GM12878 (cell line): Measurements from ENCODE around the gene KRT34.

Experiments
- BRCA1 ChIP-seq: IDR thresholded peaks from 2 replicates; pipeline ENCODE4 v1.6.1; 2011; ENCODE audit warnings: low read depth, low read length, improper control_type of control experiment
- CTCF ChIP-seq, 3 experiments: IDR thresholded peaks in 2 of 3; conservative IDR thresholded peaks in 1 of 3; 2 replicates each; pipeline ENCODE4 v1.5.1; 2011; ENCODE audit warnings: low read depth in 3 of 3, low read length in 3 of 3, mild to moderate bottlenecking in 3 of 3, control low read depth in 2 of 3, moderate library complexity in 2 of 3, inconsistent platforms in 1 of 3, mixed read lengths in 1 of 3; ENCODE audit not compliant: control insufficient read depth in 2 of 3, insufficient read depth in 1 of 3; ENCODE audit errors: extremely low read depth in 1 of 3
- EP300 ChIP-seq, 2 experiments: fragments of 150-350 bp in 1 of 2; IDR thresholded peaks; 2 replicates each; pipeline ENCODE4 v1.6.1; 2011 to 2012; ENCODE audit warnings: low read depth in 2 of 2, low read length in 2 of 2, borderline replicate concordance in 1 of 2, improper control_type of control experiment in 1 of 2, inconsistent platforms in 1 of 2; ENCODE audit not compliant: control insufficient read depth in 1 of 2
- ESRRA ChIP-seq: IDR thresholded peaks from 2 replicates; pipeline ENCODE4 v1.6.1; 2012; ENCODE audit warnings: mild to moderate bottlenecking, low read length, improper control_type of control experiment
- GABPA ChIP-seq: IDR thresholded peaks from 2 replicates; pipeline ENCODE4 v1.6.1; 2014; ENCODE audit warnings: antibody characterized with exemption, low read depth, mild to moderate bottlenecking, inconsistent platforms
- MTA3 ChIP-seq: IDR thresholded peaks from 2 replicates; pipeline ENCODE4 v1.6.1; 2012; ENCODE audit warnings: low read length, inconsistent platforms, borderline replicate concordance
- MXI1 ChIP-seq: fragments of 150-350 bp; IDR thresholded peaks from 2 replicates; pipeline ENCODE4 v1.6.1; 2011; ENCODE audit warnings: low read depth, mild to moderate bottlenecking, inconsistent platforms, low read length, improper control_type of control experiment
- NFIC ChIP-seq: IDR thresholded peaks from 2 replicates; pipeline ENCODE4 v1.6.1; 2012; ENCODE audit warnings: low read depth, mild to moderate bottlenecking, inconsistent platforms, low read length, moderate library complexity
- USF2 ChIP-seq: IDR thresholded peaks from 2 replicates; pipeline ENCODE4 v1.6.1; 2011; ENCODE audit warnings: low read depth, low read length, improper control_type of control experiment, borderline replicate concordance
- YY1 ChIP-seq: IDR thresholded peaks from 2 replicates; pipeline ENCODE4 v1.6.1; 2011; ENCODE audit warnings: low read depth, mild to moderate bottlenecking, low read length

GRCh38 chr17:41382394-41382793 lies 288 bp upstream of the KRT34 start:
- no peak for TF ChIP-seq ESRRA
- no peak for TF ChIP-seq EP300 (IDR thresholded peaks at IDR 0.05; ENCODE audit: borderline replicate concordance in 1 of 2, control insufficient read depth in 1 of 2, low read depth in 2 of 2, low read length in 2 of 2)
- TF ChIP-seq BRCA1 = no peak
- TF ChIP-seq NFIC = no peak
- no peak for TF ChIP-seq CTCF (IDR thresholded peaks at IDR 0.05 in 2 of 3, conservative IDR thresholded peaks at IDR 0.05 in 1 of 3; ENCODE audit: control insufficient read depth in 2 of 3, extremely low read depth in 1 of 3, insufficient read depth in 1 of 3, low read depth in 3 of 3, low read length in 3 of 3)
- no peak for TF ChIP-seq MXI1
- no peak for TF ChIP-seq GABPA
- no peak for TF ChIP-seq YY1
- TF ChIP-seq USF2 = no peak
- TF ChIP-seq MTA3 = no peak
